Transverse colon (tissue), 4 donors: Measurements from ENCODE around the gene BTBD1.

Experiments
- POLR2AphosphoS5 ChIP-seq, 3 donors: sonication (generic); formaldehyde crosslinking; IDR thresholded peaks; one replicate each; pipeline ENCODE4 v1.6.1; 2016; ENCODE audit warnings: antibody characterized with exemption in 3 of 3
- TF ChIP-seq, protein P1 (sequence below), 5 experiments: fragments of 200-600 bp in 3 of 5; fragments of 450-650 bp in 2 of 5; sonication (generic) in 3 of 5; IDR thresholded peaks; 1 replicate in 2 of 5; 2 replicates in 3 of 5; pipeline ENCODE4 v1.5.1; 2016 to 2017; ENCODE audit warnings: antibody characterized with exemption in 5 of 5, inconsistent platforms in 3 of 5, mild to moderate bottlenecking in 2 of 5, moderate library complexity in 1 of 5

DNA sequence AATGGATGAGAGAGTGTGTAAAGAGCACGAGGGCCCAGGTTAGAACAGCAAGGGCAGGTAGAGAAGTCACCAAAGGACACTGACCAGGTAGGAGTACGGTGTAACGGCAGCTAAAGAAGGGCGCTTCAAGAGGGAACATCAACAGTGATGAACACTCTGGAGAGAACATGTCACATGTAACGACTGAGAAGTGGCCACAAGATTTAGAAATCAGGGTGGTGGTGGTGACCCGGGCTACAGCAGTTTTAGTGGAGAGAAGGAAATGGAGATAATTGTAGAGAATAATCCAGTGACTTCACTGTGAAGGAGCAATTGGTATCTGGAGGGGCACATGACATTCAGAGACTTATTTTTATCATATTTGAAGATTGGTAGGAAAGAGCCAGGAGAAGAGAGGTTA lies 54.4 kb downstream of the BTBD1 start:
- TF ChIP-seq, protein P1, sequence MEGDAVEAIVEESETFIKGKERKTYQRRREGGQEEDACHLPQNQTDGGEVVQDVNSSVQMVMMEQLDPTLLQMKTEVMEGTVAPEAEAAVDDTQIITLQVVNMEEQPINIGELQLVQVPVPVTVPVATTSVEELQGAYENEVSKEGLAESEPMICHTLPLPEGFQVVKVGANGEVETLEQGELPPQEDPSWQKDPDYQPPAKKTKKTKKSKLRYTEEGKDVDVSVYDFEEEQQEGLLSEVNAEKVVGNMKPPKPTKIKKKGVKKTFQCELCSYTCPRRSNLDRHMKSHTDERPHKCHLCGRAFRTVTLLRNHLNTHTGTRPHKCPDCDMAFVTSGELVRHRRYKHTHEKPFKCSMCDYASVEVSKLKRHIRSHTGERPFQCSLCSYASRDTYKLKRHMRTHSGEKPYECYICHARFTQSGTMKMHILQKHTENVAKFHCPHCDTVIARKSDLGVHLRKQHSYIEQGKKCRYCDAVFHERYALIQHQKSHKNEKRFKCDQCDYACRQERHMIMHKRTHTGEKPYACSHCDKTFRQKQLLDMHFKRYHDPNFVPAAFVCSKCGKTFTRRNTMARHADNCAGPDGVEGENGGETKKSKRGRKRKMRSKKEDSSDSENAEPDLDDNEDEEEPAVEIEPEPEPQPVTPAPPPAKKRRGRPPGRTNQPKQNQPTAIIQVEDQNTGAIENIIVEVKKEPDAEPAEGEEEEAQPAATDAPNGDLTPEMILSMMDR (IDR thresholded peaks at IDR 0.05), result no peak
- TF ChIP-seq POLR2AphosphoS5 (IDR thresholded peaks at IDR 0.05), result no peak
